HepG2 (cell line): ENCODE data around the gene FAM222B. TPM values are rescaled to one million over a fixed set of nuclear protein-coding genes. Genes with fewer than 3 reads are reported as not detected.

ENCODE experiments used
- ATF7-NPFF ChIP-seq: sonication (generic); formaldehyde crosslinking; IDR thresholded peaks from 2 replicates; pipeline ENCODE4 v1.8.1; 2023; ENCODE audit warnings: mild to moderate bottlenecking, low read depth, missing genetic modification reagents, moderate library complexity
- ATM ChIP-seq: fragments of 450-650 bp; IDR thresholded peaks from 2 replicates; pipeline ENCODE4 v1.7.1; 2017; ENCODE audit warnings: mild to moderate bottlenecking, borderline replicate concordance
- CEBPB ChIP-seq: IDR thresholded peaks from 2 replicates; pipeline ENCODE4 v1.6.1; 2011; ENCODE audit warnings: low read depth, low read length, improper control_type of control experiment, borderline replicate concordance
- HHEX ChIP-seq: IDR thresholded peaks from 2 replicates; pipeline ENCODE4 v1.6.1; 2016; ENCODE audit warnings: control low read depth
- KAT8 ChIP-seq: IDR thresholded peaks from 2 replicates; pipeline ENCODE4 v1.6.1; 2016; ENCODE audit warnings: missing genetic modification reagents, missing compliant biosample characterization
- KDM5B ChIP-seq: sonication (generic); formaldehyde crosslinking; IDR thresholded peaks from 2 replicates; pipeline ENCODE4 v1.4.0; 2020; ENCODE audit warnings: missing genetic modification reagents, mild to moderate bottlenecking, borderline replicate concordance
- MEF2D ChIP-seq: sonication (generic); formaldehyde crosslinking; IDR thresholded peaks from 2 replicates; pipeline ENCODE4 v1.5.1; 2020; ENCODE audit warnings: mild to moderate bottlenecking, missing genetic modification reagents
- NFATC3 ChIP-seq: sonication (generic); formaldehyde crosslinking; IDR thresholded peaks from 2 replicates; pipeline ENCODE4 v1.5.1; 2020; ENCODE audit warnings: mild to moderate bottlenecking, missing genetic modification reagents
- NFIC ChIP-seq: IDR thresholded peaks from 2 replicates; pipeline ENCODE4 v1.6.1; 2012; ENCODE audit warnings: mild to moderate bottlenecking, low read length, inconsistent platforms
- RXRB ChIP-seq: IDR thresholded peaks from 2 replicates; pipeline ENCODE4 v1.6.1; 2016; ENCODE audit warnings: borderline replicate concordance, missing genetic modification reagents, missing compliant biosample characterization
- TBP ChIP-seq: sonication (generic); formaldehyde crosslinking; IDR thresholded peaks from 2 replicates; pipeline ENCODE4 v1.5.0; 2020; ENCODE audit warnings: missing genetic modification reagents
- ZNF816 ChIP-seq: sonication (generic); formaldehyde crosslinking; IDR thresholded peaks from 2 replicates; pipeline ENCODE4 v1.8.0; 2022; ENCODE audit warnings: missing genetic modification reagents, mild to moderate bottlenecking, borderline replicate concordance
- ZSCAN29 ChIP-seq: sonication (generic); formaldehyde crosslinking; conservative IDR thresholded peaks from 2 replicates; pipeline ENCODE4 v1.4.0; 2020; ENCODE audit warnings: mild to moderate bottlenecking, missing genetic modification reagents
- polyA plus RNA-seq, 8 experiments: library from polyadenylated mRNA; depleted of rRNA in 3 of 8; stranded (reverse) in 7 of 8; unstranded in 1 of 8; fragments of >200 nt; fragmentation: Illumina TruSeq in 4 of 8; extraction: Trizol in 4 of 8; gene quantifications; 2 replicates each; pipeline versions ENCODE4 v1.2.1 to v1.2.3, GENCODE V29; 2011 to 2016; ENCODE audit warnings: low read depth in 4 of 8, missing spikeins in 1 of 8, mixed read lengths in 1 of 8; ENCODE audit not compliant: insufficient read depth in 1 of 8
- total RNA-seq, 5 experiments: library from RNA; depleted of rRNA; stranded (reverse); fragments of >200 nt; fragmentation: Illumina TruSeq; extraction: Trizol; gene quantifications; 2 replicates each; pipeline ENCODE4 v1.2.3, GENCODE V29; 2016; ENCODE audit warnings: low read depth in 1 of 5
- TF ChIP-seq, protein P1 (sequence below): sonication (generic); formaldehyde crosslinking; IDR thresholded peaks from 2 replicates; pipeline ENCODE4 v1.4.0; 2020; ENCODE audit warnings: mild to moderate bottlenecking, missing genetic modification reagents, borderline replicate concordance
- TF ChIP-seq, protein P2 (sequence below): sonication (generic); formaldehyde crosslinking; IDR thresholded peaks from 2 replicates; pipeline ENCODE4 v1.4.0; 2020; ENCODE audit warnings: missing genetic modification reagents, low read depth, mild to moderate bottlenecking, borderline replicate concordance
- TF ChIP-seq, protein P3 (sequence below): IDR thresholded peaks from 2 replicates; pipeline ENCODE4 v1.6.1; 2016; ENCODE audit warnings: low read depth, control low read depth
- TF ChIP-seq, protein P4 (sequence below): sonication (generic); formaldehyde crosslinking; IDR thresholded peaks from 2 replicates; pipeline ENCODE4 v1.9.0; 2021; ENCODE audit warnings: mild to moderate bottlenecking, missing genetic modification reagents

Gene FAM222B
- total and polyA plus RNA-seq, 2 of the 13 experiments (the other 11 are each of a cell fraction or from before 2014, with no cell fraction given) = 3.5 to 7.3 TPM

DNA sequence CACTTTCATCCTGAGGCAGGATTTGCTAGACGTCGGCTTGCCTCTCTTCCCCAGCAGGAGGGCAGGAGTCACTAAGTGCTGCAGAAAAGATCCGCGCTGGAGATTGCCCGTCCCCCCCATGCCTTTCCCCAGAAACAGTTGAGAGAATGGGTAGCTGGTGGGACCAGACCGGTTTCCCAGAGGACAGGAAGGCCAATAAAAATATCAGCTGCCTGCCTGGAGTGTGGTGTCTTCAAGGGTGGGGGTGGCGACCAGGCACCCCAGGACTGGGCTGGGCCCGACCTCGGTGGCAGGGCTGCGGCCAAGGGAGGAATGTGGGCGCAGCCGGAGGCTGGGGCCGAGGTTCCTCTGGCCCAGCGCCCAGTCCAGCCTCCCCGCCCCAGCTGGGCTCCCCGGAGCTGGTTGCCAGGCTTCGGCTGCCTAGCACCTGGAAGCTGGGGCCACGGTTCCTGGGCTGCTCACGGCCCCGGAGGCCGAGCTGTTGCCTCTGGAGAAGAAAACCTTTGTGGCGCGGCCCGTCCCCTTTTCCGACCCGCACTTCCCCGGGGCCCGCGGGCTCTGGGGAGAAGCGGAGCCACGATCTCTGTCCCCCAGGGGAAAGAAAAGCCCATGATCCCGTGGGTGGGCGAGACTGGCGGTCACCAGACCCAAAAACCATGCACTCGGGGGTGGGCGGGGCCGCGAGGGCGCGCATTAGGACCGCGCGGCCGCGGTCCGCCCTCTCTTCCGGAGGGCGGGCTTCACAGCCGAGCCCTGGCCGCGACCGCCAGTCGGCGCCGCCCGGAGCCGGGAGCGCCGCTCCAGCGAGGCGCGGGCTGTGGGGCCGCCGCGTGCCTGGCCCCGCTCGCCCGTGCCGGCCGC is 99.1 kb downstream of the FAM222B start, which contains the start of gene TRAF4 (continued):
- TF ChIP-seq KDM5B (CRISPR knock-in tag) (peak; percentile 37; the same call in 1 of the 2 replicates), ZSCAN29 (CRISPR knock-in tag) (no peak), NFATC3 (CRISPR knock-in tag) (no peak), CEBPB (no peak), ATM (no peak), RXRB (no peak), ZNF816 (CRISPR knock-in tag) (0 out of 2 replicates have a peak, but pooled peaks have one; percentile 8), TBP (no peak), NFIC (no peak), MEF2D (CRISPR knock-in tag) (no peak), ATF7-NPFF (0 out of 2 replicates have a peak, but pooled peaks have one; percentile 25), HHEX (CRISPR knock-in tag) (no peak), KAT8 (CRISPR knock-in tag) (no peak)
- TF ChIP-seq, protein P1, sequence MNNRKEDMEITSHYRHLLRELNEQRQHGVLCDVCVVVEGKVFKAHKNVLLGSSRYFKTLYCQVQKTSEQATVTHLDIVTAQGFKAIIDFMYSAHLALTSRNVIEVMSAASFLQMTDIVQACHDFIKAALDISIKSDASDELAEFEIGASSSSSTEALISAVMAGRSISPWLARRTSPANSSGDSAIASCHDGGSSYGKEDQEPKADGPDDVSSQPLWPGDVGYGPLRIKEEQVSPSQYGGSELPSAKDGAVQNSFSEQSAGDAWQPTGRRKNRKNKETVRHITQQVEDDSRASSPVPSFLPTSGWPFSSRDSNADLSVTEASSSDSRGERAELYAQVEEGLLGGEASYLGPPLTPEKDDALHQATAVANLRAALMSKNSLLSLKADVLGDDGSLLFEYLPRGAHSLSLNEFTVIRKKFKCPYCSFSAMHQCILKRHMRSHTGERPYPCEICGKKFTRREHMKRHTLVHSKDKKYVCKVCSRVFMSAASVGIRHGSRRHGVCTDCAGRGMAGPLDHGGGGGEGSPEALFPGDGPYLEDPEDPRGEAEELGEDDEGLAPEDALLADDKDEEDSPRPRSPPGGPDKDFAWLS (CRISPR knock-in tag) = no peak; the same call in 1 of the 2 replicates
- TF ChIP-seq, protein P2, sequence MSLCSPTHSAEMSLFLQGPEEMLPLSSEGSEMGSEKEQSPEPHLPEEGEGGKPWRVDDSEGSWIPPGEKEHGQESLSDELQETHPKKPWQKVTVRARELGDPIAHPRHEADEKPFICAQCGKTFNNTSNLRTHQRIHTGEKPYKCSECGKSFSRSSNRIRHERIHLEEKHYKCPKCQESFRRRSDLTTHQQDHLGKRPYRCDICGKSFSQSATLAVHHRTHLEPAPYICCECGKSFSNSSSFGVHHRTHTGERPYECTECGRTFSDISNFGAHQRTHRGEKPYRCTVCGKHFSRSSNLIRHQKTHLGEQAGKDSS (CRISPR knock-in tag) = peak; percentile 36; the same call in 1 of the 2 replicates
- TF ChIP-seq, protein P3, sequence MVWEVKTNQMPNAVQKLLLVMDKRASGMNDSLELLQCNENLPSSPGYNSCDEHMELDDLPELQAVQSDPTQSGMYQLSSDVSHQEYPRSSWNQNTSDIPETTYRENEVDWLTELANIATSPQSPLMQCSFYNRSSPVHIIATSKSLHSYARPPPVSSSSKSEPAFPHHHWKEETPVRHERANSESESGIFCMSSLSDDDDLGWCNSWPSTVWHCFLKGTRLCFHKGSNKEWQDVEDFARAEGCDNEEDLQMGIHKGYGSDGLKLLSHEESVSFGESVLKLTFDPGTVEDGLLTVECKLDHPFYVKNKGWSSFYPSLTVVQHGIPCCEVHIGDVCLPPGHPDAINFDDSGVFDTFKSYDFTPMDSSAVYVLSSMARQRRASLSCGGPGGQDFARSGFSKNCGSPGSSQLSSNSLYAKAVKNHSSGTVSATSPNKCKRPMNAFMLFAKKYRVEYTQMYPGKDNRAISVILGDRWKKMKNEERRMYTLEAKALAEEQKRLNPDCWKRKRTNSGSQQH (CRISPR knock-in tag) = no peak
- TF ChIP-seq, protein P4, sequence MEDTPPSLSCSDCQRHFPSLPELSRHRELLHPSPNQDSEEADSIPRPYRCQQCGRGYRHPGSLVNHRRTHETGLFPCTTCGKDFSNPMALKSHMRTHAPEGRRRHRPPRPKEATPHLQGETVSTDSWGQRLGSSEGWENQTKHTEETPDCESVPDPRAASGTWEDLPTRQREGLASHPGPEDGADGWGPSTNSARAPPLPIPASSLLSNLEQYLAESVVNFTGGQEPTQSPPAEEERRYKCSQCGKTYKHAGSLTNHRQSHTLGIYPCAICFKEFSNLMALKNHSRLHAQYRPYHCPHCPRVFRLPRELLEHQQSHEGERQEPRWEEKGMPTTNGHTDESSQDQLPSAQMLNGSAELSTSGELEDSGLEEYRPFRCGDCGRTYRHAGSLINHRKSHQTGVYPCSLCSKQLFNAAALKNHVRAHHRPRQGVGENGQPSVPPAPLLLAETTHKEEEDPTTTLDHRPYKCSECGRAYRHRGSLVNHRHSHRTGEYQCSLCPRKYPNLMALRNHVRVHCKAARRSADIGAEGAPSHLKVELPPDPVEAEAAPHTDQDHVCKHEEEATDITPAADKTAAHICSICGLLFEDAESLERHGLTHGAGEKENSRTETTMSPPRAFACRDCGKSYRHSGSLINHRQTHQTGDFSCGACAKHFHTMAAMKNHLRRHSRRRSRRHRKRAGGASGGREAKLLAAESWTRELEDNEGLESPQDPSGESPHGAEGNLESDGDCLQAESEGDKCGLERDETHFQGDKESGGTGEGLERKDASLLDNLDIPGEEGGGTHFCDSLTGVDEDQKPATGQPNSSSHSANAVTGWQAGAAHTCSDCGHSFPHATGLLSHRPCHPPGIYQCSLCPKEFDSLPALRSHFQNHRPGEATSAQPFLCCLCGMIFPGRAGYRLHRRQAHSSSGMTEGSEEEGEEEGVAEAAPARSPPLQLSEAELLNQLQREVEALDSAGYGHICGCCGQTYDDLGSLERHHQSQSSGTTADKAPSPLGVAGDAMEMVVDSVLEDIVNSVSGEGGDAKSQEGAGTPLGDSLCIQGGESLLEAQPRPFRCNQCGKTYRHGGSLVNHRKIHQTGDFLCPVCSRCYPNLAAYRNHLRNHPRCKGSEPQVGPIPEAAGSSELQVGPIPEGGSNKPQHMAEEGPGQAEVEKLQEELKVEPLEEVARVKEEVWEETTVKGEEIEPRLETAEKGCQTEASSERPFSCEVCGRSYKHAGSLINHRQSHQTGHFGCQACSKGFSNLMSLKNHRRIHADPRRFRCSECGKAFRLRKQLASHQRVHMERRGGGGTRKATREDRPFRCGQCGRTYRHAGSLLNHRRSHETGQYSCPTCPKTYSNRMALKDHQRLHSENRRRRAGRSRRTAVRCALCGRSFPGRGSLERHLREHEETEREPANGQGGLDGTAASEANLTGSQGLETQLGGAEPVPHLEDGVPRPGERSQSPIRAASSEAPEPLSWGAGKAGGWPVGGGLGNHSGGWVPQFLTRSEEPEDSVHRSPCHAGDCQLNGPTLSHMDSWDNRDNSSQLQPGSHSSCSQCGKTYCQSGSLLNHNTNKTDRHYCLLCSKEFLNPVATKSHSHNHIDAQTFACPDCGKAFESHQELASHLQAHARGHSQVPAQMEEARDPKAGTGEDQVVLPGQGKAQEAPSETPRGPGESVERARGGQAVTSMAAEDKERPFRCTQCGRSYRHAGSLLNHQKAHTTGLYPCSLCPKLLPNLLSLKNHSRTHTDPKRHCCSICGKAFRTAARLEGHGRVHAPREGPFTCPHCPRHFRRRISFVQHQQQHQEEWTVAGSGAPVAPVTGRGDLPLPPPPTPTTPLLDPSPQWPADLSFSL (CRISPR knock-in tag) = no peak
